HG02938 (cell line): Measurements from ENCODE around the gene INPP4A.
"Not testable (repeated sequence)": the region's sequence is repeated elsewhere in the genome, so short reads cannot be mapped to it uniquely, and the experiment has no call there.

Experiments used
- ATAC-seq: cut with Tn5 transposase; IDR thresholded peaks from one replicate; pipeline ENCODE4 v1.9.1; 2021; ENCODE audit warnings: mild to moderate bottlenecking, moderate library complexity; ENCODE audit not compliant: unreplicated experiment

INPP4A gene

DNA sequence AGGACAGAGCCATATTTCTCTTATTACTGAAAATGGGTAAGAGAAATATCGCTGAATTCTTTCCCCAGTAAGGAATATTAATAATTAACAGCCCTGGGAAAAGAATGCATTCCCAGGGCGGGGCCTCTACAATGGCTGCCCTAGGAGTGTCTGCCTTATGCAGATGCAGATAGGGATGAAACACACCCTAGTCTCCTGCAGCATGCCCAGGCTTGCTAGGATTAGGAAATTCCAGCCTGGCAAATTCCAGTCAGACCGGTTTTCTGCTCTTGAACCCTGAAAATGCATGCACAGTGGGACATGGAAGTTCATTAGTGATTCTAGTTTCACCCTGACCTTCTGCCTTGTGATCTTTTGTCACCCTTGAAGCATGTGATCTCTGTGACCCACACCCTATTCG lies 9.0 kb upstream of the INPP4A start:
- ATAC-seq = not testable (repeated sequence)

DNA sequence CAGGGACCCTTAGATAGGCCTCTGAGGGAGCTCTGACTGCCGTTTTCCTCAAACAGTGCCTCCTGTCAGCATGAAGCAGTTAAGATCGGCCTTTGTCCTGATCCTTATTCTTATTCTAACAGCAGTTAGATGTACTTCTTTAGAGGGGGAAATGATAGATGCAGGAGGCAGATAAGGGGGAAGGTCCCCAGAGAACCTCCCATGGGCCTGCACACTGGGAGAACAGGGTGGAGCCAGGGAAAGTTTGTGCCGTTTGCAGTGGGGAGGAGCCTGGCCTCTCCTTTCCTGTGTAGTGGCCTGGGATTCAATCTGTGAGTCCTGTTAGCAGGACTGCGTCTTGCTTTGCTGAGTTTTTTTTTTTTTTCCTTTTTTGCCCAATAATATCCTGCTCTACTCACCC lies 7.9 kb upstream of the INPP4A start:
- ATAC-seq = no peak

DNA sequence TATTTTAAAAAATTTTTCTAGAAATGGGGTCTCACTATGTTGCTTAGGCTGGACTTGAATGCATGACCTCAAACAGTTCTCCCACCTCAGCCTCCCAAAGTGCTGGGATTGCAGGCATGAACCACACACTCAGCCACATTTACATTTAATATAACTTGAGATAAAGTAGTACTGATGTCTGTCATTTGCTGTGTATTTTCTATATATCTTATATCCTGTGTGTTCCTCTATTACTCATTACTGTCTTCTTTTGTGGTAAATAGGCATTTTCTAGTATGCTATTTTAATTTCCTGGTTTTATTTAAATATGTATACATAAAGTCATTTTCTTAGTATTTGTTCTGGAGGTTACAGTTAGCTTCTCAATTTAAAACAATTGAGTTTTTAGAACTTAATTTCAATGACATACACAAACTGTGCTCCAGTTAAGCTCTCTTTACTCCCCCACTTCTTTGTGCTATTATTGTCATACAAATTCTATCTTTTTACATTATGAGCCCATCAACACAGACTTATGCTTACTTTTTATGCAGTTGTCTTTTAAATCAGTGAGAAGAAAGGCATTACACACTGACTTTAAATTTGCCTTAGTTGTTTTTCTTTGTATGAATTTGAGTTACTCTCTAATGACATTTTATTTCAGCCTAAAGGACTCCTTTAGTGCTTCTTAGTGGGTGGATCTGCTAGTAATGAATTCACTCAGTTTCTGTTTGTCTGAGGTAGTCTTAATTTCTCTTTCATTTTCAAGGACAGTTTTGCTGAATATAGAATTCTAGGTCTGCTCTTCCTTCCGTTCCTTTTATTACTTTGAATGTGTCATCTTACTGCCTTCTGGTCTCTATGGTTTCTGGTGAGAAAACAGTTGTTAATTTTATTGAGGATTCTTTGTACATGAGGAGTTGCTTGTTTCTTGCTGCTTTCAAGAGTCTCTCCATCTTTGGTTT lies 6.2 kb upstream of the INPP4A start:
- ATAC-seq = peak; percentile 94

DNA sequence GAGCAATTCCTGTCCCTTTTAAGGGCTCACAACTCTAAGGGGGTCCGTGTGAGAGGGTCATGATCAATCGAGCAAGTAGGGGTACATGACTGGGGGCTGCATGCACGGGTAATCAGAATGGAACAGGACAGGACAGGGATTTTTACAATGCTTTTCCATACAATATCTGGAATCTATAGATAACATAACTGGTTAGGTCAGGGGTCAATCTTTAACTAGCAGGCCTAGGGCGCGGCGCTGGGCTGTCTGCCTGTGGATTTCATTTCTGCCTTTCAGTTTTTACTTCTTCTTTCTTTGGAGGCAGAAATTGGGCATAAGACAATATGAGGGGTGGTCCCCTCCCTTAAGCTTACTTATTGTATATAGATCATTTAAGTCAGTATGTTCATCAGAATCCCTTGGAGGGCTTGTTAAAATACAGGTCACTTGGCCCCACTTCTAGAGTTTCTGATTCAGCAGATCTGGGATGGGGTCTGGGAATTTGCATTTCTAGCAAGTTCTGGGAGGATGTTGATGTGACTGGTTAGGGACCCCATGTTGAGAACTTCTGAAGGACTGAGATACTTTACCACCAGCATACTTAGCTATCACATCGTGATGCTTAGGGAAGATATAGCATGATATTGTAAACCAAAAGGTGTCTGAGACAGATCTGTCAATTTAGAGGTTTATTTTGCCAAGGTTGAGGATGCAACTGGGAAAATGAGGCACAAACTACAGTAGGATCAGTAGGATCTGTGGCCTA lies 2.8 kb upstream of the INPP4A start:
- ATAC-seq = no peak

DNA sequence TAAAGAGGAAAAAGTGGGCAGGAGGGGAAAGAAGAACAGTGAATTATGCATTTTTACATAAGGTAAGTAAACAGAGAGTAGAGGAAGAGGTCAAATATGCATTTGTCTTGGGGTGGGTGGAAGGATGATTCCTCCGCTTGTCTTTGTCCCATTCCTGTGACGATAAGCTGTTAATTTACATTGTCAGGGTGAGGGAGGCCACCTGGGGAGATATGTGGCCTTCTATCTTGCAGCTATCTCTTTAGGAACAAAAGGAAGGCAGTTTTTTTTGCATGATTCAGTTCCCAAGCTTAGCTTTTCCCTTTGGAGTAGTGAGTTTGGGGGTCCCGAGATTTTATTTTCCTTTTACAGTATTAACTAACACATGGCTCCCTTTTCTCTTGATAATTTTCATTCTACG lies 2.2 kb upstream of the INPP4A start:
- no peak for ATAC-seq

DNA sequence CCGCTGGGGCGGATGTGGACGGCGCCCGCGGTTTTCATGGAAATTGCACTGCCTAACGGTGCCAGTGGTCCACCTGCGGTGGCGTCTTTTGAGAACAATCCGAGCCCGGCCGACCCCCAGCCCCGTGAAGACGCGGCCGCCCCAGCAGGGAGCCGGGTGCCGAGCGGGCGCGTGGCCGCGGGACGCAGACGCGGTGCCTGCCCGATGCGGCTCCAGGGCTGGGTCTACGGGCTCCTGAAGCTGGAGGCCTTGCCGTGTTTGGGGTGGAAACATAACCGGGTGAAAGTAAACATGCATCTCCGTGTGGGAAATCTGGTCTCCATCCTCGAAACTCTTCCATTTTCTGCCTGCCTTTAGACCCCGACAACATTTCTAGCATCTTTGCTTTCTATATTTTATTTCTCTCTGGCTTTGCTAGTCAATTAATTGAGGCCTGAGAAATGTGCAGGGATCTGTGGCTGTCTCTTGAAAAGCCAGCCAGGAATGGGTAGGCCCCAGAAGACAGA lies 572 bp downstream of the INPP4A start:
- peak; percentile 29 for ATAC-seq

DNA sequence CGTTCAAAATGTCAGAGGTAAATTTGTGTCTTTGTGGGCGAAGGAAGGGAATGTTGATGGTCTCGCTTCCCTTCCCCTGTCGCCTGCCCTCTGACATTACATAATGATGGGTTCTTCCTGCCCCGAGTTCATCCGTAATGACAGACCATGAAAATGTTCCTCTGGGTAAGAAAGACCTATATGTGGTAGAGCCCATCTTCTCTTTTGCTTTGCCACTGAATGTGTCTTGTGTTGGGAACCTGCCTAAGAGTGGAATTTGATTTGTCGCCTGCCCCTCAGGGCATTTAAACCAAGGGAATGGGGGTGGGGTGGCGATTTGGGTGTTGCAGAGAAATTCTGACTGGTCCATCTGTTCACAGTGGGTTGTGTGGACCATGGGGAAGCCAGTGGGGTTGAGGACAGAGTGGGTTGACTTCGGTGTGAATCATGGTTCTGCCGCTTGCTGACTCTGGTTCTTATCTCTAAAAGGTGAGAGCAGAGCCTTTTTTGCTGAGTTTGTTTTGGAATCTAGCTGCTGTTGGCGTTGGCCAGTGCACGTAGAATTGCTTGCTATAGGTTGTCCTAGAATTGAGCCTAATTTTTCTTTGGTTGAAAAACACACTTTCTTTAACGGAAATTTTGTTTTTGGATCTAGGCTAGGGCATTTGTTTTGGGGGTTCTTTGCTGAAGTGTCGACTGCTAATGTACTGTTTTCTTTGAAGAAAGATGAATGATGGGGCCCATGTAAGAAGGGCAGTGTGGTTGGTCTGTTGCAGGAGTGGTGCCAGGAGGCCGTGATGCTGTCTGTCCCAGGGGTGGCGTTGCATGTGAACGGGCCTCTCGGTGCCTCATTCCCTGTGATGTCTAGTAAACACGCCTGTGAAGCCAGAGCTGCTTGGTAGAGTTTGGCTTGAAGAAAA lies 1.3 kb downstream of the INPP4A start:
- no peak for ATAC-seq

DNA sequence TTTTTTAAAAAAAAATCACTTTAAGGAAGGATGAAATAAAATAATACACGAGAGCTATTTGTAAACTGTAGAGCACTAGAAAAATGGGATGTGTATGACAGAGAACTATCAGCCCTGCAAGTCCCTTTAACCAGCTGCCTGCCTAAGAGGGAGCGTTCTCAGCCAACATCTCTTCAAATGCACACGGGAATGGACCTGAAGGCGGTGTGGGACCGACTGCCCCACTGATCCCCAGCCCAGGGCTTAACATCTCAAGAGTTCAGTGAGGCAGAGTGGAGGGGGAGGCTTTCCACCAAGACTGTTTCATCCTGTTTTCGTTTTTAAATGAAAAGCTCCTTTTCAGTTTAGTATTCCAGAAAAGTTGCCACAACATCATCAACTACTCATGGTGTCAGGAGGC lies 2.2 kb downstream of the INPP4A start:
- no peak for ATAC-seq

DNA sequence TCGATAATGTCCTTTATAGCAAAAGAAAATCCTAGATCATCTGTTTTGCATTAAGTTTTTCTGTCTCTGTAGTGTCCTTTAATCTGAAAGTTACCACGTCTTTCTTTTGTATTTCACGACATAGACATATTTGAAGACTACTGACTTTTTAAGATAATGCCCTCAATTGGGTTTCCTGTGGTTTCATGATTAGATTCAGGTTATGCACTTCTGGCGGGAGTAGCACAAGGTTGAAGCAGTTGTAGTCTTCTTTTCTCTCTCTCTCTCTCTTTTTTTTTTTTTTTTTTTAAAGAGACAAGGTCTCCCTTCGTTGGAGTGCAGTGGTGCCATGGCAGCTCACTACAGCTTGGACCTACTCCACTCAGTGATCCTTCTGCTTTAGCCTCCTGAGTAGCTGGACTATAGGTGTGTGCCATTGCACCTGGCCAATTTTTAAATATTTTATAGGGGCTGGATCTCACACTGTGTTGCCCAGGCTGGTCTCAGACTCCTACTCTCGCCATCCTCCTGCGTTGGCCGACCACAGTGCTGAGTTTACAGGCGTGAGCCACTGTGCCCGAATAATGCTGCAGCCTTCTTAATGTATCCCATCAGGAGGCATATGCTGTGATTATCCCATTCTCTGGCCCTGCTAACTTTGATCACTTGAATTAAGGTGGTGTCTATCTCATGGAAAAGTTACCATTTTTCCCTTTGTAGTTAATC lies 3.9 kb downstream of the INPP4A start:
- no peak for ATAC-seq

DNA sequence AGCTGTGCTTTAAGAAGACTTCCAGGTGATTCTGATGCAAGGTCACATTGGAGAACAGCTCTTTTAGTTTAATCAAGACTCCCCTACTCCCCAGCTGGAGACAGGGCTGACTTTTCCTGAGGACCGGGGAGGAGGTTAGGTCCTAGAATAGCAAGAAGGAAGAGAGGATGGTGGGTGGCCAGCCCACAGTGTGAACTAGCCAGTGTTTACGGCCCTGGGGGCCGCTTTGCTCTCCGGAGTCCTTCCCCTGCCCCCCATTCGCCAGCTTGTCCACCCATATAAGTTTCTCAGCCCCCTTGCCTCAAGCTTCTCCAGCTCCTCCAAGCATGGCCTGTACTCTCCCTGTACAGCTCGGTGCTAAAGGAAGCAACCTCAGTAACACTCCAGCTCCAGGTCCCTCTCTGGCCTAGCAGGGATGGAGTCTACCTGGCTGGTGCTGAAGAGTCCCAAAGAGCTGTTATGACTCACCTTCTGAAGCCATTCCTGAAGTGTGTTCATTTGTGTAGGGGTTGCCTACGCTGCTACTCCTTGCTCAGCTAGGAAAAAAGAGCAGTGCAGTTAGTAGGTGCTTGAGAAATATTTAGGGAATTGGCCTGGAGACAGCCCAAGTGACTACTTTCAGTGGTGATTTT lies 7.9 kb downstream of the INPP4A start:
- no peak for ATAC-seq

DNA sequence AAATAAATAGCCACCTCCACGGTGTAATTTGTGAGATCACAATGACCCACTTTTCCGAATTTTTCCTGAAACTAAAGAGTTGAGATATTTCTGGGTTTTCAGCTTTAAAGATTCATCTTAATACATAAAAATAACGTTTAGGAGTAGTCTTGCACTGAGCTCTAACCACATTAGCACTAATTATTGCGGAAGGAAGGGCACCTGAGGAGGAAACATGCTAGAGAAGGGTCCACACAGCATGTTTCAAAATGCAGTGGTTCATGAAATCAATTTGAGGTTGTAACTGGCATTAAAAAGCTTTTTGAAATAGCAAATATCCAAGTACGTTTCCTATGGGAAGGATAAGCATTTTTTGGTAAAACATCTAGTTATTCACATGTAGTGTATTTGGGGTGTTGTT lies 8.4 kb downstream of the INPP4A start:
- no peak for ATAC-seq

DNA sequence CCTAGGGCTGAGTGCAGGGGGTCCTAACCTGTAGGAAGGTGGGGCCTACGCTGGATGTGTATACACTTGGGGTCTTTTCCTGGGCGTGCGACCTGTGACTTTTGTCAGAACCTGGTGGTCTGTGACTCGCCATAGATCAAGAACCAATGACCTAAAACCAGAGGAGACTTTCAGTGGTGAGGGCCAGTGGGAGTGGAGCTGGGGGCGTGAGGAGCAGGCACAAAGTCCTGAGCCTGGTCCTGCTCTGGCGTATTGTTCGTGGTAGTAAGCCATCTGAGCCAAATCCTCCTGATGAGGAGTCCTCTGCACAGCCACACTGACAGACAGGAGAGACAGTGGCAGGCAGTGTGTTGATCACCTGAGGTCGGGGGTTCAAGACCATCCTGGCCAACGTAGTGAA lies 8.9 kb downstream of the INPP4A start:
- ATAC-seq = no peak

DNA sequence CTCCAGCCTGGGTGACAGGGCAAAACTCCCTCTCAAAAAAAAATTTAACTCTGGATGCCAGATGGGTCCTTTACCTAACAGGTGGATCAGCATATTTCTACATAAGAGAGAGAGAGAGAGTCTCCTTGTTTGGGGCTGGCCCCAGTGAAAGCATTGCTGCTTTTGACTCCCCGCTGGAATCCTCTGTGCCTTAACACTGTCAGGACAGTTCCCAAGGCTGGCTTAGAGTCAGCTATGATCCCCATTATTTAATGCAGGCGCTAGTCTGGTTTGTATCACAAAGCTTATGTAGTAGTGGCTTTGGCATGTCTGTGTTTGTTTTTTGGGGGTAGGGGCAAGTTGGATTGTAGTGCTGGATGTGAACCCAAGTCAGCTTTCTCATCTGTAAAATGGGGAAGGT lies 9.4 kb downstream of the INPP4A start:
- no peak for ATAC-seq

DNA sequence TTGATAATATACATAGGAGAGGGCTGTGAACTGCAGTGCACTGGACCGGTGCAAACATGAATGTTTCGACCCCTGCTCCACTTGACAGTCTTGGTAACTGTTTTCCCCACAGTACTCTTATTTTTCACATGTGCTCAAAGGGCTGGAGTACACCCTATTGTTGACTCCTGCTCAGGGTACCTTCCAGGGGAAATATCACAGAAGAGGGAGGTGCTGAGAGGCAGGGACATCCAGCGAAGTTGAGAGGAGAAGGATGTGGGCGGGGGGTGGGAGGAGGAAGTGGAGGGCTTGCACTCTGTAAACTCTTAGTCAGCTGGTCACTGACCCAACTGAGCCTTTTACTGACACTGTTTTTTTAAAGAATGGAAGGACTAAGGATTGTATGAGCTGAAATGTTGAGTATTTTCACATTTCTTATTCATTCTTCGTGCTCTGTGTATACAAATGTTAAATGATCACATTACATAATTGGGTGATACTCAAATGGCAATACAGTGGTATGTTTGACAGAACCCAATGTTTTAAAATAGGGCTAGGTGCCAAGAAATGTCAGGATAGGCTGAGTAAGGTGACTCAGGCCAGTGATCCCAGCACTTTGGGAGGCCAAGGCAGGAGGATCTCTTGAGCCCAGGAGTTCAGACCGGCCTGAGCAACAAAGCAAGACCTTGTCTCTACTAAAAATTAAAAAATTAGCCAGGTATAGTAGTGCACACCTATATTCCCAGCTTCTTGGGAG lies 10.0 kb downstream of the INPP4A start:
- ATAC-seq = no peak

DNA sequence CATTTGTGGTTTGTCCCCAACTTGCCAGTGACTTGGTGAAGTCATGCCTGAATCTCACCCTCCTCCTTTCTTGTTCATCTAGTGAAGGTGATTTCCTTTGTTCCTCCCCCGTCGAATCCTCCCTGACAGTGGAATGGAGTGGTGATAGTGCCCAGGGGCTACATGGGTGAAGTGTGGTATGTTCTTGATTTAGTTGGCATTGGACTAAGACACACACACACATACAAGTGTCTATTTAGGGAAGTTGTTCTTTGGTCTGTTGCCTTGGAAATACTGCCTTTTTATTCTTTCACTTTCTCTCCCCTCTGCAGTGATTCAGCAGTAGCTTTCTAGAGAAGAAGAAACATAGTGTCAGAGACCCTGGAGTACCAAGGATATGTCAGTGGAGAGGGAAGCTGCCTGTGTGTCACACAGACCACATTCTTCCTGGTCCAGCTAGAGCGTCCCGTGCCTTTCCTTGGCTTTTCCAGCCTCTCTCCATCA lies 10.9 kb downstream of the INPP4A start:
- peak; percentile 56 for ATAC-seq

DNA sequence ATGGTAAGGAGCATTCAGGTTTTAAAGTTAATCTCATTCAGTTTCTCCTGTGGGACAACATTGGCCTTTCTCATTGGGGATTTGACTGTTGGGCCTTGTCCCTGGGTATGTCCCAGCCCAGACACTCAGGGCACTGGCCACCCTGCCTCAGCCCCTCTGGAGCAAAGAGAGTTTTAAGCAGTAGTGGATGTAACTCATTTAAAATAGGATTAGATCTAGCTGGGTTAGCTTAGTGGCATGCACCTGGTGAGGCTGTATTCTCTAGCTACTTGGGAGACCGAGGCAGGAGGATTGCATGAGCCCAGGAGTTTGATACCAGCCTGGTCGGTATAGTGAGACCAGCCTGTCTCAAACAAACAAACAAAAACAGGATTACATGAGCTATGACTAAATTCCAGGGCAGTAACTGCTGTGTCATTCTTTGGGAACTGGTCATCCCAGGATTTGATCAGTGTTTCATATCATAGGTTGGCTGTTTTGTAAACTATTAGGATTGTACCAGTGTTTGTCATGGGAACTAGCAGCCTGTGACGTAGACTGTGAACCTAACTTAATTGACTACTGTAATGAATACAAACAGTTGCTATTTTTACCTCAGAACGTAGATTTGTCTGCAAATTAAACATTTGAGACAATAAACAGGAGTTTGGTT lies 12.5 kb downstream of the INPP4A start:
- no peak for ATAC-seq

DNA sequence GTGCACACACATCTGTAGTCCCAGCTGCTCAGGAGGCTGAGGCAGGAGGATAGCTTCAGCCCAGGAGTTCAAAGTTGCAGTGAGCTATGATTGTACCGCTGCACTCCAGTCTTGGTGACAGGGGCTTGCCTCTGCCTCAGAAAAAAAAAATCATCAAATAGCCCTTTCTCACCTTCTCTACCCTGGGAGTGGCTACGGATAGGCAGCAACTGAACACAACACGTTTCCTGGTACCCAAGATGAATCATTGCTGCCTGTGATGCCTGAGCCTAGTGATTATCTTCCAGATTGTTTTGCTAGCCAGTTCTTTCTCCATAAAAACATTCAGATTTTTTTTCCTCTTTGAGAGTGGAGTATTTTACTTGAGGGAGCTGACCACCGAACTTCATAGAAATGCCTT lies 13.5 kb downstream of the INPP4A start:
- ATAC-seq = no peak

DNA sequence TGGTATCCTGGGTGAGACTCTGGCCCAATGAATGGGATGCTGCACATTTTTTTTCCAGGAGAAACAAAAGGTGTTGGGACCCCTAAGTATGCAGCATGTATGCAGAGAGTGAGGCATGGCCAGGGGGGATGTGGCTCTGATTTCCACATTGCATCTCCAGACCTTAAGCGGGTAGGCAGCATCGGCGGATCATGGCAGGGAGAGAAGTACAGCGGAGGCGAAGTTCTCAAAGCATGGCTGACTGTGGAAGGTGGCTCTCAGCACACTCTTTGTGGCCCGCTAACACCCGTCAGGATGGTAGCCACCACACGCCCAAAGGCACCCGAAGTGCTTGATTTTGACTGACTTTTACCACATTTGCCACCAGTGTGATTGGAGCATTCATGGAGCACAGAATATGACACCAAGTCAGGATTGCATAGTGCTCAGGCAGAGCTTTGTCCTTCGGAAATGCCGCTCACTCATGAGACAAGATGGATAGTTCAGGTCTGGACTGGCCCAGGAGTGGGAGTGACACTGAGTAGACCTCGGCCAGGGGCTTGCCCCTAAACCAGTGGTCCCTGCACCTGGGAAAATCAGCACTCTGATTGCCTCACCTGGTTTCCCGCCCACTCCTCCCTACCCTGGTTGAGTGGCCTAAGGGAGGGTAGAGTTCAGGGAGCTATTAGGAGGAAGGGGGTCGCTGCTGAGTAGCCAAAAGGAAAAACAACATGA lies 14.2 kb downstream of the INPP4A start:
- ATAC-seq = no peak
